A549 (cell line): ENCODE results near the gene PRPF31.

Experiments
- ATOH8 ChIP-seq: fragments of 250-450 bp; sonication (Bioruptor Pico); IDR thresholded peaks from 2 replicates; pipeline ENCODE4 v1.5.0; 2020; ENCODE audit warnings: low read depth, mild to moderate bottlenecking, moderate library complexity
- CTCF ChIP-seq: fragments of >200 bp; sonication (Bioruptor Twin); formaldehyde crosslinking; IDR thresholded peaks from 3 replicates; pipeline ENCODE4 v1.5.1; 2016
- E2F6 ChIP-seq: IDR thresholded peaks from 2 replicates; pipeline ENCODE4 v1.6.1; 2012; ENCODE audit warnings: low read depth, borderline replicate concordance
- EHMT2 ChIP-seq: fragments of 200-600 bp; sonication (generic); IDR thresholded peaks from 2 replicates; pipeline ENCODE4 v1.6.1; 2016; ENCODE audit warnings: antibody characterized with exemption, low read depth, mild to moderate bottlenecking, moderate library complexity
- EP300 ChIP-seq, 2 experiments: fragments of >200 bp; sonication (Bioruptor Twin); formaldehyde crosslinking; IDR thresholded peaks; 2 replicates in 1 of 2; 3 replicates in 1 of 2; pipeline ENCODE4 v1.6.1; 2016 to 2017
- HOXA7 ChIP-seq: fragments of 250-450 bp; sonication (Bioruptor Pico); IDR thresholded peaks from 2 replicates; pipeline ENCODE4 v1.5.0; 2020; ENCODE audit warnings: mild to moderate bottlenecking, moderate library complexity
- POLR2AphosphoS2 ChIP-seq: conservative IDR thresholded peaks from 2 replicates; pipeline ENCODE4 v1.6.1; 2012; ENCODE audit warnings: low read length, improper control_type of control experiment, inconsistent platforms
- REST ChIP-seq: fragments of 200-600 bp; sonication (generic); IDR thresholded peaks from 2 replicates; pipeline ENCODE4 v1.6.1; 2016; ENCODE audit warnings: antibody characterized with exemption, mild to moderate bottlenecking, moderate library complexity

GRCh38 chr19:54077334-54077733 is 38.2 kb upstream of the PRPF31 start:
- no peak for TF ChIP-seq REST
- no peak for TF ChIP-seq ATOH8 (CRISPR knock-in tag)
- no peak for TF ChIP-seq CTCF
- TF ChIP-seq HOXA7 (CRISPR knock-in tag): no peak
- TF ChIP-seq E2F6: no peak
- no peak for TF ChIP-seq EHMT2
- TF ChIP-seq EP300 (IDR thresholded peaks at IDR 0.05): no peak
- no peak for TF ChIP-seq POLR2AphosphoS2
